HL-60/S4 treated with retinoic acid at 250 ng/mL for 4 days and 3 days (cell line): ENCODE data around the gene CLEC4D.
"Not testable (repeated sequence)": the region's sequence is repeated elsewhere in the genome, so short reads cannot be mapped to it uniquely, and the experiment has no call there.

Source experiments
- in situ Hi-C: fragments of 300-500 bp; cut with MboI; formaldehyde crosslinking; loops from 2 replicates; pipeline ENCODE4 v1.7.0; 2022; ENCODE audit warnings: low sequenced_read_pairs

Gene CLEC4D

DNA sequence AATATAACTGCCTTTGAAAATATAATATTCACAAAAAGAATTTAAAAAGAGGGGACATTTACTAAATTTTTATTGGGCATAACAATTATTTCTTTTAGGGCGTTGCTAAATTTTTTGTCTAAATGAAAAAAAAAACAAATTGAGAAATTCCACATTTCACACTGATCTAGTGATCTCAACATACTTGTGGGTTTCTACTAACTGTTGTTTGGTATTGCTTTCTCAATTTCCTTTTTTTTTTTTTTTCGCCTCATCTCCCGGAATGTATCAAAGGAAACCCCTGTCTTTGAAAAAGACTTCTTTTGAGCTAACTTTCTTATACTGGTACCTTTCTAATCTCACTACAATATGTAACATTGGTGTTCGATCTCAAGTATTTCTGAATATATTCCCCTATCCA lies at the start of gene CLEC4D:
Gene CLEC4D (plus strand): TSS at position 248 of the 400 bp plus-strand sequence. CDS start 230 bp downstream, outside the sequence.
- in situ Hi-C loops: no loop called here

DNA sequence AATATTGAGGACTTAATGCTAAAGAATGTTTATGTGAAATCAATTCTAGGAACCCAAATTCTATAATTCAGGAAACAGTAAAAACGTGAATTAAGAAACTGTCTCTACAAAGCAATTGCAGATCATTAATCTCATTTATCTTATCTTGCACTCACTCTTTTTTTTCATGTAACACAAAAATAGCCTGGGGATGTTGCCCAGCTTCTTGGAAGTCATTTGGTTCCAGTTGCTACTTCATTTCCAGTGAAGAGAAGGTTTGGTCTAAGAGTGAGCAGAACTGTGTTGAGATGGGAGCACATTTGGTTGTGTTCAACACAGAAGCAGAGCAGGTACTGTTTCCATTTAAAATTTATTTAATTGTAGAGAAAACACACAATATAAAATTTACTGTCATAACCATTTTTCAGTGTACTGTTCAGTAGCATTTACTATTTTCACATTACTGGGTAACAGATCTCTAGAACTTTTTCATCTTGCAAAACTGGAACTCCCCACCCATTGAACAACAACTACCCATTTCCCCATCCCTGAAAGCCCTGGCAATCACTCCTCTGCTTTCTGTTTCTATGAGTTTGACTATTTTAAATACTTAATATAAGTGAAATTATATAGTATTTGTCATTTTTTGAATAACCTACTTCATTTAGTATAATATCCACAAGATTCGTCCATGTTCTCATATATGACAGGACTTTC lies 47.9 kb upstream of the CLEC4D start:
- in situ Hi-C loops: no loop called here

GRCh38 chr12:8466241-8466640 lies 47.1 kb upstream of the CLEC4D start:
- in situ Hi-C loops: no loop called here

GRCh38 chr12:8471090-8471489 lies 42.2 kb upstream of the CLEC4D start:
- in situ Hi-C loops: no loop called here

DNA sequence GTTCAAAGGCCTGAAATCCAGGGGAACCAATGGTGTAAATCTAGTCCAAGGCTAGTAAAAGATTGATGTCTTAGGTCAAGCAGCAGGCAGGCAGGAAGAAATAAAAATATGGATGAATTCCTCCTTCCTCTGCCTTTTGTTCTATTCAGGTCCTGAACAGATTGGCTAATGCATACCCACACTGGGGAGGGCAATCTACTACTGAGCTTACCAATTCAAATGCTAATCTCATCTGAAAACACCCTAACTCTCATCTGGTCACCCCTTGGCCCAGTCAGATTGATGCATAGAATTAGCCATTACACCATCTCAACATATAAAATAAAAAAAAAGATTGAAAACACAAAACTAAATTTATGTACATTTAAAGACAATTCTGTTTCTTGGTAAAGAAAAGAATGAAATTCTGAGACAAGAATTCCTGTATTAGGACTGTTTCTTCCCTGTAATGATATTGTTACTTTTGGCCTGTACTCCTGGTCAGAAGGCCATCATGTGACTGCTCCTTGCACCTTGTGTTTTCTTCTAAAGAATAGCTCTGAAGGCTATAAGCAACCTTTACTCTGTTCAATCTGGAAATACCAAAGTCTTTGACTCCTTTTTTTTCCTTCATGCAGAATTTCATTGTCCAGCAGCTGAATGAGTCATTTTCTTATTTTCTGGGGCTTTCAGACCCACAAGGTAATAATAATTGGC lies 37.6 kb upstream of the CLEC4D start:
- in situ Hi-C loops: no loop called here

DNA sequence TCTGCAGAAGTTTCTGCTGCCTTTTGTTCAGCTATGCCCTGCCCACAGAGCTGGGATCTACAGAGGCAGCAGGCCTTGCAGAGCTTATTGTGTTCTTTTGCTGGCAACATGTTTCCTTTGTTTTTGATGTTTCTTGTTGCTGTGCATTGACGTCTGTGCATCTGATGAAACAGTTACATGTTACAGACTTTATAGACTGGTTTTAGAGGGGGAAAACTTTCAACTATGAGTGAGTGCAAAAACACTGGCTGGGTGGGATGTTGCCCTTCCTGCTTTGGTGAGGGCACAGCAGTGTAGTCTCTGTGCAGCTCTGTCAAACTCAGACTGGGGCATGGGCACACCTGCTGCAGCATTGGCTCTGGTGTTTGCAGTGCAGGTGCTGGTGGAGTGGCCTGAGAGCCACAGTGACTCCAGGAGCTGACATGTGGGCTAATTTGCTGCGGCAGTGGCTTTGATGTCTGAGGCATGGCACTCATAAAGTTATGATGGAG lies 30.7 kb upstream of the CLEC4D start:
- in situ Hi-C loops: no loop called here

GRCh38 chr12:8483079-8483478 lies 30.2 kb upstream of the CLEC4D start:
- in situ Hi-C loops: no loop called here

GRCh38 chr12:8491646-8492530 lies 21.4 kb upstream of the CLEC4D start:
- in situ Hi-C loops: no loop called here

- in situ Hi-C loops: no loop called here
These were observed 20.2 kb upstream of the CLEC4D start for GRCh38 chr12:8493084-8493483.

- in situ Hi-C loops: not testable (repeated sequence)
These were observed 17.6 kb upstream of the CLEC4D start for GRCh38 chr12:8495671-8496070.

GRCh38 chr12:8496074-8496473 lies 17.2 kb upstream of the CLEC4D start:
- in situ Hi-C loops: not testable (repeated sequence)

DNA sequence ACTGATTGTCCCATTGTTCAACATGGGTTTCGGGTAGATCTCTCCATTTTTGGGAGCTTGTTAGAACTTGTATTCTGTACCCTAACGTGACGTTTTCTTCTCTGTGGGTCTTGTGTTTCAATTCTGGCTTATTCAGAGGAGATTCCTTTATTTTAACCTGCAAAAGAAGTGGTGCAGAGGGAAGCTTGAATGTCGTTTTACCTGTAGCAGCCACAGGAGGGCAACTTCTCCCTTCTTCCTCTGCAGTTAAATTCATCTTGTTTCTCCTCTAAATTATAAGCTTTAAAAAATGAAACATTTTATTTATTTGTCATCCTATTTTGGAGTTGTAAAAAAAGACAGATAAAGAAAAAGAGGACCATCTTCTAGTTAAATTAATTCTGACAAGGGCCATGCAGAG lies 13.7 kb upstream of the CLEC4D start:
- in situ Hi-C loops: no loop called here

- in situ Hi-C loops: no loop called here
These were observed 11.6 kb upstream of the CLEC4D start for GRCh38 chr12:8501720-8502119.

DNA sequence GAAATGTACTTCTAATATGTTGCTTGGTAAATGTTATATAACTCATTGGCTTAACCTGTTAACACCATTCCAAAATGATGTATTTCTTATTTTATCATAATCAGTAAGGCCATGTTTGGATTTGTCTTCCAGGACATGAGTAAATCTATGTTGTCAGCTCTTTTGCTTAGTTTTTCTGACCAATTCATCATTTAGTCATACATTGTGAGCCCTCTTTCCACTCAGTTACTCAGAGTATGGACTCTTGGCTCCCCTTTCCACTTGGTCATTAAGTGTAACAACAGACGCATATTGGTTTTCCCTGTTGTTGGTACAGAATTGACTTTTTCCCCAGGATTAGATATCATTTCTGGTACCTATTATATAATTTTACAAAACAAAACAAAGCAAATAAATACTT lies 9.0 kb upstream of the CLEC4D start:
- in situ Hi-C loops: no loop called here

- in situ Hi-C loops: no loop called here
These were observed 5.7 kb upstream of the CLEC4D start for GRCh38 chr12:8507596-8507995.

DNA sequence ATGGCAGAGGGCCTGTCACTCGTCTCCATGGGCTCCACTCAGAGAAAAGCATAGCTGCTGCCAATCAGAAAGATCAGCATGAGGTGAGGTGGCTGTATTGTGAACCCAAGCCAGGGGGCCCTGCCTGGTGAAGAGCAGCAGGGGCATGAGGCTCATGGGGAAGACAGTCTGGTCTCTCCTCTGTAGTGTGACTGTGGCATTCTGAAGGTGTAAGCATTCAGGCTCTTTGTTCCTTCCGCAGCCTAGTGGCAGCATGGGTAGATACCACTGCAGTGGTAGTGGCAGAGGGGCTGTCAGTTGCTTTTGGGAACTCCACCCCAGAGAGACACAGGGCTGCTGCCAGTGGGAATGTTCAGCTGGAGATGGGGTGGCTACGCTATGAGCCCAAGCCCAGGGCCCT lies 5.1 kb upstream of the CLEC4D start:
- in situ Hi-C loops: no loop called here

DNA sequence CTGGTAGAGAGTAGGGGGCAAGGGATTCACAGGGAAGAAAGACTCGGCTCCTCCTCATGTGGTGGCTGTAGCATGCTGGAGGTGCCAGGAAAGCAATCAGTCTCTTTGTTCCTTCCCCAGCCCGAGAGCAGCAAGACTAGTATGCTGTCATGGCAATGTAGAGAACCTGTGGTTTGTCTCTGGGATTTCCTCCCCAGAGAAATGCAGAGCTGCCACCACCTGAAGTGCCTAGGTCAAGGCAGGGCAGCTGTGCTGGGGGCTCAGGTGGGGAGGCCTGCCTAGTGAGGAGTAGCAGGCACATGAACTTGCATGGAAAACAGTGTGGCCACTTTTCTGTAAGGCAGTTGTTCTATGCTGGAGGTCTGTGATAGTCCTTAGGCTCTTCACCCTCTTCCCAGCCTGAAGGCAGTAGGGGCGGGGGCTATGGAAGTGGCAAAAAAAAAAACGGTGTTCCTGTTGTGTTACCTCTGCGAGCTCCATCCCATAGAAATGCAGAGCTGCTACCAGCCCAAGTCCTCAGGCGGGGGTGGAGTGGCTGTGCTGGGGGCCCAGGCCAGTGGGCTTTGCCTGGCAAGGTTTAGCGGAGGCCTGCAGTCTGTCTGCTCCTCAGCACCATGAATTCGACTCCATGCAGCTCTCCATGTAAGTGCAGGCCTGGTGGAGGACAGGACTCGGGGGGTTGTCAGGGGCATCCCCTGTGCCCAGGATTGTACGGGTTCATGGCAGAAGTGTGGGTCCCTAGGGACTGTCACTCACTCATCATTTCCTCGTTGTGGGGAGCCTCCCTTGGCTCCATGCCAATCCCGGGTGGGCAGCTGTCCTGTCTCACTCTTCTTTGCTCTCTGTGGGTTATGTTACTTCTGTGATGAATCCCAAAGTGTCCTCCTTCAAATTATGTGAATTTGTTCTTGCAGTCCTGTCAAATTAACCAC lies 4.1 kb upstream of the CLEC4D start:
- in situ Hi-C loops: no loop called here

DNA sequence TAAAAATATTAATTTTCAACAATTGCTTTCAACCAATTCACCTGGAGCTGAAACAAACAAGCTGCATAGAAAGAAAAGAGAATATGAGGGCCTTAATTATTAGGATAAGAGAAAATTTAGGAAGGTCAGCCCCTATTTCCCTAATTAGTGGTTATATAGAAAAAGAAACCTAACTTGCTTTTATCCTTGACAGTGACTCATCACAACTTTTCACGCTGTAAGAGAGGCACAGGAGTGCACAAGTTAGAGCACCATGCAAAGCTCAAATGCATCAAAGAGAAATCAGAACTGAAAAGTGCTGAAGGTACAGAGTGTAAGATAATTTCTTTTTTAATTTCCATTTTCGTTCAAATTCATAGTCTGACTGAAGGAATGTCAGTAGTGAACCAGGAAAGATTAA lies 4.7 kb downstream of the CLEC4D start:
- in situ Hi-C loops: no loop called here

DNA sequence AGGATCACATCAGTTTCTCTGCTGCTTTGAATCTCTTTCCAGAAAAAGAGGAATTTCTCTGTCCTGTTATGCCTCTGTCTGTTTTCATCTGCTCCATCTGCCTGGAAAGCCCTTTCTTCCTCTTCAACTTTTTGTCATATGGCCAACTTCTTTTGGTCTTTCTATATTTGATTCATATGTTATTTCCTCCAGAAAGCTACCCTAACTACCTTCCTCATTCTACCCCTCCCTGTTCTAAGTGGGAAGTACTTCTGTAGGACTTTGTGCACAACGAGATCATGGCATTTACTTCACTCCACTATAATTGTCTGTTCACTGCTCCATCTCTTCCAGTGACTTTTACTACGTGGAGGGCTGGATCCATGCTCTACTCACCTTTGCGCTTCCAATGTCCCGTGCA lies 5.9 kb downstream of the CLEC4D start:
- in situ Hi-C loops: no loop called here
